Measurements from ENCODE around the gene TMEM69.

DNA sequence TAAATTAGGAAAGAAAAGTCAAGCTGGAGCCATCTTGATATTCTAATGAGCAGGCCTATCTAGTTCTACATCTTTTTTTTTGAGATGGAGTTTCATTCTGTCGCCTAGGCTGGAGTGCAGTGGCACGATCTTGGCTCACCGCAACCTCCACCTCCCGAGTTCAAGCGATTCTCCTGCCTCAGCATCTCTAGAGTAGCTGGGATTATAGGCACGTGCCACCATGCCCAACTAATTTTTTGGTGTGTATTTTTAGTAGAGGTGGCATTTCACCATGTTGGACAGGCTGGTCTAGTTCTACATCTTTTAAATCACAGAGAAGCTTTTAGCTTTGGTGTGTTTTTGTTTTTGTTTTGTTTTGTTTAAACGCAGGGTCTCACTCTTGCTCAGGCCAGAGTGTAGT is 6.8 kb downstream of the TMEM69 start:
- TF ChIP-seq CTCF (IDR thresholded peaks at IDR 0.05) (no peak), POLR2A (IDR thresholded peaks at IDR 0.05) (no peak)

All from esophagus squamous epithelium (tissue), 4 donors.